HG03064 (cell line): ENCODE measurements around the gene PRSS37.

Source experiments
- ATAC-seq: cut with Tn5 transposase; IDR thresholded peaks from one replicate; pipeline ENCODE4 v1.9.1; 2021; ENCODE audit warnings: low read depth; ENCODE audit not compliant: unreplicated experiment

The PRSS37 gene

DNA sequence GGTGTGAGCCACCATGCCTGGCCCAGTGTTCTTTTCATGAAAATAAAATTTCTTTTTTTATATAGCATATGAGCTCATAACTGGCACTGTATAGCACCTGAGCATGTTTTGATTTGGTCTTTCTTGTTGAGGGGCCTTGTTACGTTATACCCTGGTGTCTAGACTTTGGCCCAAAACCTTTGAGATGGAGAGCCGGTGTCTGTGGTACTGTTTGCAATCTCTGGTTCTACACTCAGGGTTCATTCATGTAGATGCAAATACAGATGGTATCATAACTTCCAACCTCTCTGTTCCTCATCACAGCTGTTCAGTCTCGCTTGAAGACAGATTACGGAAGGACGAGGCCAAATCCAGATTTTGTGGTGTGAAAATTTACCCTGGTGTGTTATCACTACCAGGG lies 51.4 kb downstream of the PRSS37 start, which contains the start of gene TAS2R5:
Gene TAS2R5, plus strand, starts transcription at position 301 of the 400 bp plus-strand sequence. CDS start 145 bp downstream, outside the sequence.
- no peak for ATAC-seq

DNA sequence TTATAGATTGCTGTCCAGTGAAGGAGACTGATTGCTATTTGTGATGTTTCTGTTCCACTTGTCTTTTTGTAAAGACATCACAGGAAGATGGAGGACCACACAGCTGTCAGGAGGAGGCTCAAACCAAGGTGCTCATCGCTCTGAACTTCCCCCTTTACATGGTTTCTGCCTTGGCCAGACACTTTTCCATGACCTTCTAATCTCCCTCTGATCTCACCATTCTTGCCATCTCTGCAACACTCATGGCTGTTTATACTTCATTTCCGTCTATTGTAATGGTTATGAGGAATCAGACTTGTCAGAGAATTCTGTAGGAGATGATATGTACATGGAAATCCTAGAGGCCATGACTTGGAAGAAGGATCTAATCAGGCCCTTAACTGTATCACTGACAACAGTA lies 53.0 kb downstream of the PRSS37 start:
- ATAC-seq = no peak
